ENCODE measurements around the gene FOXP2.

Gene FOXP2

DNA sequence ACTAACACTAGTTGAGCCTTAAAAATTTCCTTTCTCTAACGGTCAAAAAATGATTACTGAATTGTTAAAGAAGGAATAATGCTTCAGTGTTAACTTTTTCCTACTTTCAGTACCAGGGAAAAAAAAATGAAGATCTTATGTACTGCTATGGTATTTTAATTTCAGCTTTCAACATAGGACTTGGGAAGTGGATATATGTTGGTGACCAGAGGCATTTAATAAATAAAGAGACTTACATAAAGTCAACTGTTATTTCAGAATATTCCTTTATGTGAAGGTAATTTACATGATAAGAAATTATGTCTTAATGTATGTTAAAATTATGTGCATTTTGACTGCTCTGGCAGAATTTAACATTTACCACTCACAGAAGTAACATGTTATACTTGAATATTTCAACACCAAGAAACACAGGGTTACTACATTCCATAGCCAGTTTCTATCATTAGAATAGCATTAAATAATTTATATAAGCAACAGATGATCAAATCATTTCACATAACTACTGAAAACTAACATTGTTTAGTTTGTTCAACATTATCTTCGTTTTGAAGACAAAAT, 257.0 kb downstream of the FOXP2 start:
- DNase-seq (ENCODE audit: insufficient read length, low spot score) (no peak), FAIRE-seq (no peak)
- no peak for TF ChIP-seq POLR2A (IDR thresholded peaks at IDR 0.05; ENCODE audit: low read depth, low read length)
- no peak for TF ChIP-seq SPI1 (IDR thresholded peaks at IDR 0.05; ENCODE audit: low read depth, low read length)
- TF ChIP-seq TAF1 (IDR thresholded peaks at IDR 0.05; ENCODE audit: low read depth, low read length) = no peak
- TF ChIP-seq POU2F2 (IDR thresholded peaks at IDR 0.05; ENCODE audit: low read depth, low read length) = no peak

DNA sequence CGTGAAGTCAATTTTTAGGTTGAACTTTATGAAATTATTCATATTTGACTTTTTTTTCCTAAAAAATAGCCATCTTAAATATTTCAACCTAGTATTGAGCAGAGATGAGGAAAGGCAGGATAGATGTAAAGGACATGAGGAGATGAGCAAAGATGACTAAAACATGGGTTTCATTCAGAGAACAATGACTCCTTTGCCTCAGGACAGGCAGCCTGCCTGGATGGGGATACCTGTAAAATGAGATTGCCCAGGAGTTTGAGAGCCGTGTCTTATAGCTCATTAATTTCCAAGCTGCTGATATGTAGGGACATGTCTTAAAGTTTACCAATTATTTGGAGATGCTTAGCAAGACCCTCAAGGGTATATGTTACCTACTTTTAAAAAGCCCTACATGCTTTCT, 263.5 kb downstream of the FOXP2 start:
- no peak for DNase-seq (ENCODE audit: insufficient read length, low spot score)
- FAIRE-seq = no peak
- no peak for TF ChIP-seq PAX5 (IDR thresholded peaks at IDR 0.05; ENCODE audit: insufficient read depth, low read length, severe bottlenecking)
- no peak for TF ChIP-seq SPI1 (IDR thresholded peaks at IDR 0.05; ENCODE audit: low read depth, low read length)
- no peak for TF ChIP-seq POLR2AphosphoS5 (IDR thresholded peaks at IDR 0.05; ENCODE audit: low read depth, low read length)
- no peak for TF ChIP-seq POLR2A (IDR thresholded peaks at IDR 0.05; ENCODE audit: low read depth, low read length)

DNA sequence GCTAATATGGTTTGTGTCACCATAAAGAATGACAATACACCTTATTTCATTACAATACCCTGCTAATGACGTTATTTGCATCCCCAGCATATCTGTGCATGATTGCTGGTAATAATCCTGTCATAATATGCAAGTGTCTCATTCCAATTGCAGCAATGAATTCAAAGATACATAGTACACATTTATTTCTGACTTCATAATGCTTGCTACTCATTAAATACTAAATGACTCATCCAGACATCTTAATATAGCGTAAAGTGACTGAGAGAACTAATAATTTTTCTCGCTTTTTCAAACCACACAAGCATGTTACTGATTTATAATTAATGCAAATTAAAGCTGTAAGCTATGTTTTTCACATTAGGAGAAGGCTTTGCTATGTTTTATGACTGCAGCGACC, 272.6 kb downstream of the FOXP2 start:
- no peak for FAIRE-seq
- no peak for DNase-seq (ENCODE audit: insufficient read length, low spot score)
- TF ChIP-seq SPI1 (IDR thresholded peaks at IDR 0.05; ENCODE audit: low read depth, low read length) (no peak), TAF1 (IDR thresholded peaks at IDR 0.05; ENCODE audit: low read depth, low read length) (no peak), PAX5 (IDR thresholded peaks at IDR 0.05; ENCODE audit: insufficient read depth, low read length, severe bottlenecking) (no peak), POLR2AphosphoS5 (IDR thresholded peaks at IDR 0.05; ENCODE audit: low read depth, low read length) (no peak), POLR2A (IDR thresholded peaks at IDR 0.05; ENCODE audit: low read depth, low read length) (no peak), POU2F2 (IDR thresholded peaks at IDR 0.05; ENCODE audit: low read depth, low read length) (no peak)

DNA sequence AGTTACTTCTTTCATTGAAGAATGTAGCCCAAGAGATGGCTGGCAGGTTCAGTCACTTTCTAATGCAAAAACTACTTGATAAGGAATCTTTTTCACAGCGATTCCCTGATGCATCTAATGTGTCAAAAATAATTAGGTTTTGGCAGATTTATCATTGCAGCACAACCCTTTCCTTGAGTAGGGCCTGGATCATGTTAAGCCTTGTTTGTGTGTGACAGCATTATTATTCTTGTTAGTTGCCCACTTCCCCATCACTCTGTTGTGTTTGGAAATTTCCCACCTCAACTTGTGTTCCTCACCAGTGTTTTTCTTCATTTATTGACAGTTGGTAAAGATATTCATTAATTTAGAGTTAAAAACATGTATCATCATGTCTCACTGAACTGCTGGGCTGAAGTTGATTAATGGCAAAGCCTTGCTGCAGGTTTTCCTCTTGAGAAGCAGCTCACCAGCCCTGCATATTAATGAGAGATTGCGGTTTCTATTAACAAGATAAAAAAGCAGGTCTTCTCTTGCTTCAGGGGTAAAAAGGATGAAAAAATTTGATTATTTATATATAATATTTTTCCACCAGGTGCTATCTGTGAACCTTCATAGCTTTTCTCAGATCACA, 273.9 kb downstream of the FOXP2 start:
- DNase-seq (ENCODE audit: insufficient read length, low spot score) = no peak
- no peak for TF ChIP-seq PAX5 (IDR thresholded peaks at IDR 0.05; ENCODE audit: insufficient read depth, low read length, severe bottlenecking)
- TF ChIP-seq POLR2AphosphoS5 (IDR thresholded peaks at IDR 0.05; ENCODE audit: low read depth, low read length) = no peak
- TF ChIP-seq SPI1 (IDR thresholded peaks at IDR 0.05; ENCODE audit: low read depth, low read length) = no peak
- no peak for TF ChIP-seq POLR2A (IDR thresholded peaks at IDR 0.05; ENCODE audit: low read depth, low read length)
- no peak for TF ChIP-seq TAF1 (IDR thresholded peaks at IDR 0.05; ENCODE audit: low read depth, low read length)
- TF ChIP-seq POU2F2 (IDR thresholded peaks at IDR 0.05; ENCODE audit: low read depth, low read length) = no peak
- no peak for FAIRE-seq

DNA sequence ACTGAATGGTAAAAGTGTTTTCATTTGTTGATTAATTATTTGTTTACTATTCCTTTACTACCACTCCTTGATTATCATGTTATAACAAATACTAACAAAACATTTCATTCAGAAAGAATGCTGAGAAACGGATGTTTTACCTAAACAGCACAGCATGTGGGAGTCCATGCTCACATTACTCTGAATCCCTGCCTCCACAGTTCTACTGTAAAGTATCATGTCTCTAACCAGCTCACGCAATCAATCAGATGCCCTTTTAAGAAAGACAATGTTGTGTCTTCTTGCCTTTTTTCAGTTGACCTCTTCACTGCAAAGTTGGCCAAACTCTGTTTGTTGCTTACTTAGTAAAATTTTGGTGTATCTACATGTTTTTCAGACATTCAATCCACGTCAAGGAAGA, 274.8 kb downstream of the FOXP2 start:
- TF ChIP-seq SPI1 (IDR thresholded peaks at IDR 0.05; ENCODE audit: low read depth, low read length) = no peak
- TF ChIP-seq POLR2AphosphoS5 (IDR thresholded peaks at IDR 0.05; ENCODE audit: low read depth, low read length) = no peak
- TF ChIP-seq POU2F2 (IDR thresholded peaks at IDR 0.05; ENCODE audit: low read depth, low read length) = no peak
- no peak for DNase-seq (ENCODE audit: insufficient read length, low spot score)
- no peak for FAIRE-seq

DNA sequence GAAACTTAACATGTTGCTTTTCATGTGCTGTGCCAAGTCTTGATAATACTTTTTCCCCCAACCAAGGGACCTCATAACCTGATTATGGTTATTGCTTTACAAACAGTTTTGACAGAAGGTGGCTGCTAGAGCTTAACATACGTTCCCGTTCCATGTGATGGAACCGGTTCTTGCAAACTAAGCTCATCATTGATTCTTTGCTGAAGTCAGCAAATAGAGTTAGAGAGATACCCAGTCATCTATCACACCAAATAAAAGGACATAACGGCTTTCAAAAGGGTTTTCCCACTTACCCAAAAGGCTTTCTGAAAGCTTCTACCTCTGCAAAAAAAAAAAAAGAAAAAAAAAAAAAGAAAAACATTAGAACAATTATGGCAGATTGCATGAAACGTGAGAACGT, 277.0 kb downstream of the FOXP2 start:
- FAIRE-seq = no peak
- TF ChIP-seq POU2F2 (IDR thresholded peaks at IDR 0.05; ENCODE audit: low read depth, low read length) (no peak), POLR2A (IDR thresholded peaks at IDR 0.05; ENCODE audit: low read depth, low read length) (no peak), POLR2AphosphoS5 (IDR thresholded peaks at IDR 0.05; ENCODE audit: low read depth, low read length) (no peak), TAF1 (IDR thresholded peaks at IDR 0.05; ENCODE audit: low read depth, low read length) (no peak)
- no peak for DNase-seq (ENCODE audit: insufficient read length, low spot score)

DNA sequence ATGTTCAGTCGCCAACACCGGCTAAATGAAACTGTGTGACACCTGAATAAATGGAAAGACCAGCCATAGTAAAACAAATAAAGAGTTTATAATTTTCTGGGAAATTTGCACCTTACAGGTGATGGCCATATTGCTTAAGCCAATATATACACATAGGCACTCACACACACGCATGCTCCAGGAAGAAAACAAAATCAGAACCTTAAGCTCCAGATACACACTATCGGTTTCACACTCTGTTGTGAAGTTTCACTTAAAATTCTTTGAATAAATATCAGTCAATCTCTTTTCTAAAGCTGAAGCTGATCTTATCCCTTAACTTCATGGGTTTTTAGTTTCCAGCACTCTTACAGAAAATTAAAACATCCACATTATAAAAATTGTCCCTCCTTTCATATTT, 280.6 kb downstream of the FOXP2 start:
- DNase-seq (ENCODE audit: insufficient read length, low spot score) (no peak), FAIRE-seq (no peak)
- no peak for TF ChIP-seq SPI1 (IDR thresholded peaks at IDR 0.05; ENCODE audit: low read depth, low read length)
- no peak for TF ChIP-seq TAF1 (IDR thresholded peaks at IDR 0.05; ENCODE audit: low read depth, low read length)
- TF ChIP-seq POLR2A (IDR thresholded peaks at IDR 0.05; ENCODE audit: low read depth, low read length) = no peak
- TF ChIP-seq POLR2AphosphoS5 (IDR thresholded peaks at IDR 0.05; ENCODE audit: low read depth, low read length) = no peak

DNA sequence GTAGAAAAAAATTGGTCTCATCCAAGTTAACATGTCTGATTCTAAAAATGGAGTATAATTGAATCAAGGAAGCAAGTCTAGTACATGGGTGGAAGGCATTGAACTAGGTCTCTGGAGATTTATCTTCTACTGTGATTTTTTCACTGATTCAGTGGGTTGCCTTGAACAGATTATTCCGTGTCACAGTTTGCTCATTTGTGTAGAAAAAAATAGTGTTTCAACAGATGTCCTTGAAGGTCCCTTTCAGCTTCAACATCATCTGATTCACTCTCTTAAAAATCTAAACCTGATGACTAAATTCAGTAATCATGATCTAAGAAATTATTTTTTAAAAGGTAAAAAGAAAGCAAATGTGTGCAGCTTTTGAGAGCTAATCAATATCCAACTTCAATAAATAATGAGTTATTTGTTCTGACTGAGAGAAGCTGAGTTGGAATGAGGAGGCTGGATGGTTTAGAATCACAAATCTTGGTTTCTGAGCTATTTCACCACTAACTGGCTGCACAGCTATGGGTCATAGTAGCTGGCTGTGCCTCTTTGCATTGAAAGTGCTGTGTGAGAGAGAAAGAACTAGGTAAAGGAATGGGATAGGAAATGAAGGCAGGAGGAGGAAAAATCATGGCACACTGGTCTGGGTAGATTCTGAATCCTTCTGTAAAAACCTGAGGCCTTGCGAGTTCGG, 285.8 kb downstream of the FOXP2 start:
- TF ChIP-seq TAF1 (IDR thresholded peaks at IDR 0.05; ENCODE audit: low read depth, low read length) = no peak
- no peak for TF ChIP-seq PAX5 (IDR thresholded peaks at IDR 0.05; ENCODE audit: insufficient read depth, low read length, severe bottlenecking)
- TF ChIP-seq POU2F2 (IDR thresholded peaks at IDR 0.05; ENCODE audit: low read depth, low read length) = no peak
- no peak for TF ChIP-seq POLR2AphosphoS5 (IDR thresholded peaks at IDR 0.05; ENCODE audit: low read depth, low read length)
- TF ChIP-seq POLR2A (IDR thresholded peaks at IDR 0.05; ENCODE audit: low read depth, low read length) = no peak
- TF ChIP-seq SPI1 (IDR thresholded peaks at IDR 0.05; ENCODE audit: low read depth, low read length) = no peak
- FAIRE-seq = no peak
- DNase-seq (ENCODE audit: insufficient read length, low spot score) = no peak

DNA sequence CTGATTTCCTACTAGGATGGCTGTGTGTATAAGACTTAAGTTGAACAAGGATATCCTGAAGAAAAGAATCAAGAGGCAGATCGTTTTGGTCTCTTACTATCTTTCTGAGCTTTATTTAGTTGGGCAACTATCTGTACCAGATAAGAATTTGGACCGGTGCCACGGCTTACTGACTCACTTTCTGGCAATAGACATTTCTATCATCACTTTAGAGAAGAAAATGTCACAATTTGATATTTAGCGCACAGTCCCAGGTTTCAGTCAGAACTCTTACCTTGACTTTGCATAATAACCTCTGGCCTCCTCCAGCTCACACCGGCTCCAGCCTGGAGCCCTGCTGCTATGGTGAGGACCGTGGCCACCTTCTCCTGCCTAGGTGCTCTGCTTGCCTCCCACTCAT, 289.1 kb downstream of the FOXP2 start:
- DNase-seq (ENCODE audit: insufficient read length, low spot score) (no peak), FAIRE-seq (no peak)
- TF ChIP-seq PAX5 (IDR thresholded peaks at IDR 0.05; ENCODE audit: insufficient read depth, low read length, severe bottlenecking) = no peak
- no peak for TF ChIP-seq POLR2AphosphoS5 (IDR thresholded peaks at IDR 0.05; ENCODE audit: low read depth, low read length)
- no peak for TF ChIP-seq POLR2A (IDR thresholded peaks at IDR 0.05; ENCODE audit: low read depth, low read length)
- no peak for TF ChIP-seq POU2F2 (IDR thresholded peaks at IDR 0.05; ENCODE audit: low read depth, low read length)
- TF ChIP-seq SPI1 (IDR thresholded peaks at IDR 0.05; ENCODE audit: low read depth, low read length) = no peak
- TF ChIP-seq TAF1 (IDR thresholded peaks at IDR 0.05; ENCODE audit: low read depth, low read length) = no peak

DNA sequence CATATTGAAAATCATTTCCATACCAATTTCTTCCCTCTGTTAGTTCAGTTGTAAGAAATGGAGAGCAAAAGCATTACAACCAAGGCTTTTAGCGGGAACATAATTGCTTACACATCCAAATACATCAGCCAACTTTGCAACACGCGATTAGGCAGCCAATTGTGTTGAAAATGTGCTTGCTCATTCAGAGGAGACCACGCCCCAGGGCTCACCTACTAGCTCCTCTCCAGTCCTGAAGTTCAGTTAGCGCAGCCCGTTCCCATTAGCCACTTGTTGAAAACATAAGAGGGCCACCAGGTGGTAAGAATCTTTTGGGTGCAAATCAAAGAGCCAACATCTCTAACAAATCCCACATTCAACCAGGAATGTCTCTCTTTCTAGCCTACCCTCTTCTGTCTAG, 294.0 kb downstream of the FOXP2 start:
- TF ChIP-seq POLR2AphosphoS5 (IDR thresholded peaks at IDR 0.05; ENCODE audit: low read depth, low read length) = no peak
- DNase-seq (ENCODE audit: insufficient read length, low spot score) (no peak), FAIRE-seq (no peak)

Data from GM12891 (cell line).